ENCODE results near the gene RPS5. TPM values are rescaled to one million over a fixed set of nuclear protein-coding genes. Genes with fewer than 3 reads are reported as not detected.
"Not testable (repeated sequence)": the region's sequence is repeated elsewhere in the genome, so short reads cannot be mapped to it uniquely, and the experiment has no call there.

Gene RPS5
- total RNA-seq, 2 experiments from 2014 or later, result 1,806 to 1,853 TPM

GRCh38 chr19:58440556-58440955 is 53.5 kb downstream of the RPS5 start:
- CTCF ChIA-PET, result no interaction called here
- Mint-ChIP-seq H3K27ac (peak overlapping the region; percentile 88), H3K4me3 (peak overlapping the region; percentile 95), H3K36me3 (ENCODE audit: low read depth) (peaks cover 44% of the 10 kb centered on the region), H3K27me3 (ENCODE audit: low read depth) (no peaks in the 10 kb centered on the region), H3K9me3 (peaks cover 35% of the 10 kb centered on the region), H3K4me1 (ENCODE audit: low read depth) (peaks cover 18% of the 10 kb centered on the region)
- intact Hi-C loops (cut with micrococcal nuclease), result loop anchor here (1.0 to 5.0 kb wide), 12 partner anchors 11 to 257 kb away; partner anchors contain the start of genes MZF1, ZNF274, ZNF324B and ZNF446
- DNase-seq, result no peak

- Mint-ChIP-seq H3K9me3 (peaks cover 20% of the 10 kb centered on the region), H3K36me3 (ENCODE audit: low read depth) (peaks cover 22% of the 10 kb centered on the region), H3K4me1 (ENCODE audit: low read depth) (peaks cover 16% of the 10 kb centered on the region)
- intact Hi-C loops (cut with micrococcal nuclease), result loop anchor here (5.0 kb wide), 3 partner anchors 81 to 216 kb away; partner anchors contain the start of genes ZNF497, ZNF544 and ZSCAN22
- H3K4me3 Mint-ChIP-seq; DNase-seq; H3K27me3 Mint-ChIP-seq (ENCODE audit: low read depth); H3K27ac Mint-ChIP-seq: not testable (repeated sequence)
- CTCF ChIA-PET, result interaction anchor here (1.1 kb wide), 1 partner anchor 138 kb away, joined by 3 read pairs; no protein-coding TSS in a partner anchor
Measured at GRCh38 chr19:58442986-58443385, 55.9 kb downstream of the RPS5 start.

Small RNA genes lying within 50 kb of the gene (microRNA-seq; reads per million reads assigned to microRNA genes)
- 3.8 reads per million for gene MIR4754 (ENCODE audit: borderline microRNAs expressed, borderline replicate concordance)

Other genes starting within 250 kb of the RPS5 start
- 1 to 10 TPM; 4.3 to 4.8 TPM for gene ZNF329, start 236.5 kb upstream of the RPS5 start, total RNA-seq
- 10 to 100 TPM; 14.6 to 16.9 TPM for gene ZNF274, start 204.2 kb upstream of the RPS5 start, total RNA-seq
- 10 to 100 TPM; 32.4 to 35.4 TPM for gene ZNF544, start 158.4 kb upstream of the RPS5 start, total RNA-seq
- gene ZNF8, start 108.3 kb upstream of the RPS5 start, total RNA-seq, result 1 to 10 TPM; 3.2 to 3.6 TPM
- 10 to 100 TPM; 24.5 to 27.7 TPM for gene ERVK3-1, start 81.9 kb upstream of the RPS5 start, total RNA-seq
- 1 to 10 TPM; 1.2 to 1.3 TPM for gene ZSCAN22, start 60.3 kb upstream of the RPS5 start, total RNA-seq
- 1 to 10 TPM; 6.1 to 7.4 TPM for gene A1BG, start 33.8 kb upstream of the RPS5 start, total RNA-seq
- gene ZNF497, start 24.5 kb upstream of the RPS5 start, total RNA-seq, result under 1 TPM; 0.40 to 0.41 TPM
- gene ZNF837, start 6.2 kb upstream of the RPS5 start, total RNA-seq, result 1 to 10 TPM; 1.7 to 1.9 TPM
- under 1 TPM in 1 of 2 experiments, not detected in 1; 0.32 TPM for gene RNF225, start 8.4 kb downstream of the RPS5 start, total RNA-seq
- gene ZNF584, start 21.4 kb downstream of the RPS5 start, total RNA-seq, result 1 to 10 TPM; 3.4 to 4.8 TPM
- gene ZNF132, start 52.9 kb downstream of the RPS5 start, total RNA-seq, result 1 to 10 TPM; 2.8 to 2.9 TPM
- gene ZNF324B, start 64.4 kb downstream of the RPS5 start, total RNA-seq, result 1 to 10 TPM; 5.8 to 6.2 TPM
- 1 to 10 TPM; 2.4 to 3.0 TPM for gene ZNF324, start 79.8 kb downstream of the RPS5 start, total RNA-seq
- 1 to 10 TPM; 2.6 to 2.9 TPM for gene ZNF446, start 89.1 kb downstream of the RPS5 start, total RNA-seq
- gene SLC27A5, start 124.7 kb downstream of the RPS5 start, total RNA-seq, result 10 to 100 TPM; 13.8 to 14.4 TPM
- gene ZBTB45, start 132.5 kb downstream of the RPS5 start, total RNA-seq, result 1 to 10 TPM; 5.5 to 6.0 TPM
- 100 to 1,000 TPM; 475 to 483 TPM for gene TRIM28, start 156.8 kb downstream of the RPS5 start, total RNA-seq
- 100 to 1,000 TPM; 109 to 111 TPM for gene CHMP2A, start 167.8 kb downstream of the RPS5 start, total RNA-seq
- gene UBE2M, start 171.3 kb downstream of the RPS5 start, total RNA-seq, result 10 to 100 TPM; 91.4 to 93.6 TPM
- gene MZF1, start 186.1 kb downstream of the RPS5 start, total RNA-seq, result 10 to 100 TPM; 13.3 to 13.4 TPM

All from activated naive CD4-positive, alpha-beta T cell treated with anti-CD3 and anti-CD28 coated beads for 36 hours (primary cell).